Midbrain (tissue), 1 donor: ENCODE data around the gene MANSC1.
A peak's percentile ranks its signal among the peaks of the same experiment; 100 is the strongest.
"Not testable (repeated sequence)": the region's sequence is repeated elsewhere in the genome, so short reads cannot be mapped to it uniquely, and the experiment has no call there.

Experiments used
- DNase-seq: peaks from one replicate; lab custom pipeline; 2025; lab: John Stamatoyannopoulos, UW

Gene MANSC1

DNA sequence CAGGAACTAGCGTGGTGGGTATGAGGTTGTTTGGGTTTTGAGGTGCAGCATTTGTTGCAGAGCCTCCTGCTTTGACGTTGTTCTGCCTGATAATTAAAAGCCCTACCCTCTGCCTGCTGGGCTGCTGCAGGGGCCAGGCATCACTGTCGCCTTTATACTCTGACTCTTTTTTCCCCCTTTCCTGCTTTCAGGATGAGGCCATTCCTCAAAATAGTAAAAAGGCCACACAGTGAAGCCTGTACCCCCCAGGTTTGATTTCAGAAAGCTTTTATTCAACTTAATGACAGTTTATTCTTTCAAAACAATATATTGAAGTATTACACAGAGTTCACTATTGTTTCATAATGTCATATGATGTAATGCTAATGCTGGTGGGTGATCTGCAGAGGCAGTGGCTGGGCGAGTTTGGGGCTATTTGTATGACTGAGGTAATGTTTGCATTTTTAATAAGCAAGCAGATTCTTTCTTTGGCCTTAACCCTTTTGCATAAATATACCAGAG, 15.9 kb upstream of the MANSC1 start:
- peak; percentile 45 for DNase-seq

DNA sequence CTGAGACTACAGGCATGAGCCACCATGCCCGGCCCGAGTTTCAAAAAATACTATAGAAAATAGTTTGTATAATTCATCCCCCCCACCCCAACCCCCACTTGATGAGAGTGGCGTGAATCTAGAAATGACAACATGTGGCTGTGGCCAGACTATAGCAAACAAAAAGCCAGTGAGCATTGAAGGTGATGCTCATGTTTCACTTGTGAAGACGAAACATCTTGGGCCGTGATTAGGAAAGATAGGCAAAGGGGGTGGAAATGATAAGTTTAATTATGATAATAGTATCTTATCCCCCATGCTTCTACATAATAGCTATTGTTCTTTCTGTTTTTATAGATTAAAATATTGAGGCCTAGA, 15.4 kb upstream of the MANSC1 start:
- DNase-seq, result no peak

DNA sequence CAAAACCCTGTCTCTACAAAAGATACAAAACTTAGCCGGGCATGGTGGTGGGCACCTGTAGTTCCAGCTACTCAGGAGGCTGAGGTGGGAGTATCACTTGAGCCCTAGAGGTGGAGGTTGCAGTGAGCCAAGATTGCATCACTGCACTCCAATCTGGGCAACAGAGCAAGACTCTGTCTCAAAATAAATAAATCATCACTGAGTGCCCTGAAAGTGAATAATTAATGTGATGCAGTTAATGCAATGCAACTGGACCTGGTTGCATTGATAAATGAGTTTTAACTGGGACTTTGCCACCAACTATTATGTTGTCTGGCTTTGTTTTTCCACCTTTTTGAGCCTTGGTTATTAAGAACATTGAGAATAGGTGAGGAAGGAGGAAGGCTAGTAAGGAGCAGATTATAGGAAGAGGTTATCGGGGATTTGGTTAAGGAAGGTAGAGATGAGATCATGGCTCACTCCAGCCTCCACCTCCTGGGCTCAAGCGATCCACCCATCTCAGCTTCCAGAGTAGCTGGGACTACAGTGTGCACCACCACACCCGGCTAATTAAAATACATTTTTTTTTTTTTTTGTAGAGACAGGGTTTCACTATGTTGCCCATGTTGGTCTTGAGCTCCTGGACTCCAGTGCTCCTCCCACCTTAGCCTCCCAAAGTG, 14.9 kb upstream of the MANSC1 start:
- DNase-seq, result no peak

DNA sequence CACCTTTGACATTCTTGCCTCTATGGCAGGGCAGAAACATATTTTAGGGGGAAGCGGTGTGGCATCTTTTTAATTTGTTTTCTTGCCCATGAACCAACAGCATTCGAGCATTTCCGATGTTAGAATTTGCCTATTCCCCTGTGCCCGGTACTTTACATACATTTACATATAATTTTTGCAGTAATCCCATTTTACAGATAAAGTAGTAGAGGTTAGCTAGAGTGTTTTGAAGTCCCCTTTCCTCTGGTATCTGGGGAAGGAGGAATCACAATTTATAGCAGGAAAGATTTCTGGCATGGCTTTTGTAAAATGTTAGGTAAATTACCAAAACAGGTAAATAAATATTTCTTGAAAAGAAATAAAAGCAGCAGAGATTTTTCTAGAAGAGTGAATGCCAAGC, 8.5 kb upstream of the MANSC1 start:
- DNase-seq, result no peak

DNA sequence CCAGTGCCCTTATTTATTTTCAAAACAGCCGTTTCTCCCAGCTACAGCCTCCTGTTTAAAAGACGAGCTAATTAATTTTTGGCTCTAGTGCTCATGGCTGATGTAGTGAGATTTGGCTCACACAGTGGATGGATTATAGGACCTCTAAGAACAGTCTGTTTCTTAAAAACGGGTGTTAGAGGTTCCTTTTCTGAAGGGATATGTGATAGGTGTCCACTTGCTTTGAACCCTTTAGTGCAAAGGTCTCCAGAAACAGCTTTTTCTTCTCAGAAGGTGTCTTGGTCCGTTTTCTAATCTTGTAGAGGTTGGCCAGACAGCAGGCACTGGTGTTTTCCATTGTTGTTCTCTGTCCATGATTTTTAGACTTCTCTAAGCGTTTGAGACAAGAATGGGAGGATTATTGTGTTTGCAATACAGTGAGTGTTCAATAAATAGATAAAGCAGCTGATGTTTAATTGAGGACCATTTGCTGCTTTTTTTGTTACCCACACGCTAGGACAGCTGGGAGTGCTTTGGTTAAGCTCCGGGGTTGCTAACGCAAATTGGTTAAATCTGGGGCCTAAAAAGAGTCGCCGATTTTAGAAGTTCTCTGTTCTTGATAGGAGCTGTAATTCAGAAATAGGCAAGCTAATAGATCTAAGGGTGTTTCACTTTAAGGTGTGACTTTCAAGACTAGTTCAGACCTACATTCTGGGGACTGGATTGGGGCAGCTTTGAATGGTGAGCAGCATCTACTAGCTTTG, 7.8 kb upstream of the MANSC1 start:
- peak; percentile 73 for DNase-seq

DNA sequence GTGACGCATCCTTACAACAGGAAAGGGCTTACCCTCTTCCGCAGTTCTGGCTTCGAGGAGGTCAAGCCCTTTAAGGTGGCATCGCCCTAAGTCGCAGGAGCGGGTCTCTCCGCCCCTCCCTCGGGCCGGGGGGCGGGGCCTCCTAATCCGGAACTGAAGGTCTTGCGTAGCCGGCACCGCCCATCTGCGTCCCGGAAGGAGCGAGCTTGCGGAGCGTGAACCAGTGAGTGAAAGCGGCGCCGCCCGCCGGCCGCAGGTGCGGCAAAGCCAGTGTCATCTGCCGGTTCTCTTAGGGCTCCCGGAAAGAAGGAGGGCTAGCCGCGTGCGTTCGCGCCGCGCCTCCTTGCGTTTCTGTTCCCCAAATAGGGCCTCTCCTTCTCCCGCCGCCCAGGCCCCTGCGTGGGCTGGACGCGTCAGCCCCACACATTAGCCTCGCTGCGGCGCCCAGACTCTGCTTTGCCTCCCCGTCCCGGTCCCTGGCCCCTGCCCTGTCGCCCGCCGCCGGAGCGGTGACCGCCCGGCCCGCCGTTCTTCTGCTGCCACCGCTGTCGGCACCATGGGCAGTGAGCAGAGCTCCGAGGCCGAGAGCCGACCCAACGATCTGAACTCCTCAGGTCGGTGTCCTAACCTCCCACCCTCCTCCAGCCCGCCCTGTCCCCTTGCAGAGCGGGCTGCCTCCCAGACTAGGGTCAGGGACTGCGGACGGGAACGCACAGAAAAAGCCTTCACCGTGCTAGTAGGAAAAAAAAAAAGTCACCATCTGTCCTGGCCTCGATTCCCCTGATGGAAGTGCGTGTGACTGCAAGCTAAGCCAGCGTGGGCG, 7.1 kb upstream of the MANSC1 start, which contains the start of gene BORCS5:
Gene BORCS5, plus strand, starts transcription at position 183 of the 823 bp plus-strand sequence. Its CDS starts 374 bp downstream, at position 557.
- peak; percentile 98 for DNase-seq

DNA sequence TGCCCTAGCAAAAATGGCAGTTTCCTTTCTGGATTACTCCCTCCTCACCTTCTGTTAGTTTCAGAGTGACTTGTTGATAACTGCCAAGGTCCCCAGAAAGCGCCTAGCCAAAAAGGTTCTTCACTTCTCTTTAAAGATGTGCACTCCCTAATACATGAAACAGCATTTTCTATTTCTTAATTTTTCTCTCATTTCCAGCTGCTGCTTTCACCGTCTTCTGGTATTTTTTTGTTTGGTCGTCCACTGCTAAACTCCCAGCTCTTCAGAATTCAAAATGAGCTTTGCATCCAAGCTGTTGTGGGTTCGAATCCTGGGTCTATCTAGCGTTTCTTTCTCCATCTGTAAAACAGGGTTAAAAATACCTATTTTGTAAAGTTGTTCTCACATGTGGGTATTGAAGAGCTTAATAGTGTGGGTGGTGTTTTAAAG, 6.4 kb upstream of the MANSC1 start:
- DNase-seq, result no peak

DNA sequence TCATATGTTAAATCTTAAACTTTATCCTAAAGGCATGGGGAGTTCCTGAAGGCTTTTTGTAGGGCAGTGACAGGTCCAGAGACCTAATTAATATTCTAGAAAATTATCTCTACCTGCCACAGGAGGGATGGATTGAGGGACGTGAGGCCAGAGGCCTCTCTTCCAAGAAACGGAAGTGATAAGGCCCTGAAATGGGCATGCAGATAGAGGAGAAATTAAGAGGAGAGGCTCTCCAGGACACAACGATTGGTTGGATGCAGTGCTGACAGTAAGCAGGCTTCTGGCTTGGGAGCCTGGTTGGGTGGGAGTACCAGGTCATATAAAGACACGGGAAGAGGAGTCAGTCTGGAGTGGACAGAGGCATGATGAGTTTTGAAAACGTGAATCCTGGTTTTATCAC, 3.8 kb upstream of the MANSC1 start:
- no peak for DNase-seq

DNA sequence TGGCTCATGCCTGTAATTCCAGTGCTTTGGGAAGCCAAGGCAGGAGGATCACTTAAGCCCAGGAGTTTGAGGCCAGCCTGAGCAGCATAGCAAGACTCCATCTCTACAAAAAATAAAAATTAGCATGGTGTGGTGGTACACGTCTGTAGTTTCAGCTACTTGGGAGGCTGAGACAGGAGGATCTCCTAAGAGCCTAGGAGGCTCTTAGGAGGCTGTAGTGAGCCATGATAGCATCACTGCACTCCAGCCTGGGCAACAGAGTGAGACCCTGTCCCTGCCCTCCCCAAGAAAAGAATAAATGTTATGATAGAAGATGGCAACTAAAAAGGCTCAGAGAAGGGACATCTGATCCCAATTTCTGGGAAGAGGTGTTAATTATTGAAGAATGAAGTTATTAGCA, 3.2 kb upstream of the MANSC1 start:
- DNase-seq, result no peak

DNA sequence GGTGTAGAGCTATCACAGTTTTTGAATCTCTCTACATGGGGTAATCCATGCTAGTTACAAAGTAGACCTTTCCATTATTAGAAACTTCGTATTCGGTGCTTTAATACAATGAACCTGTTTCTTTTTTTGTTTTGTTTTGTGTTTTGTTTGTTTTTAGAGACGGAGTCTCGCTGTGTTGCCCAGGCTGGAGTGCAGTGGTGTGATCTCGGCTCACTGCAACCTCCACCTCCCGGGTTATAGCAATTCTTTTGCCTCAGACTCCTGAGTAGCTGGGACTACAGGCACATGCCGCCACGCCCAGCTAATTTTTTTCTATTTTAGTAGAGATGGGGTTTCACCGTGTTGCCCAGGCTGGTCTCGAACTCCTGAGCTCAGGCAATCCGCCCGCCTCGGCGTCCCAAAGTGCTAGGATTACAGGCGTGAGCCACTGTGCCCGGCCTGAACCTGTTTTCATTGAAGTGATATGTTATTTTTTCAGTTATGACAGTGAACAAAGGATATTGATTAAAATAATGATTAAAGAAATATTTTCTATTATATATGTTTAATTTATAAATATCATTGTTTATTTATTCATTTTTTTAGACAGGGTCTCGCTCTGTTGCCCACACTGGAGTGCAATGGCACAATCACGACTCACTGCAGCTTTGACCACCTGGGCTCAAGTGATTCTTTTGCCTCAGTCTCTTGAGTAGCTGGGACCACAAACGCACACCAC, 1.6 kb upstream of the MANSC1 start:
- DNase-seq, result not testable (repeated sequence)

DNA sequence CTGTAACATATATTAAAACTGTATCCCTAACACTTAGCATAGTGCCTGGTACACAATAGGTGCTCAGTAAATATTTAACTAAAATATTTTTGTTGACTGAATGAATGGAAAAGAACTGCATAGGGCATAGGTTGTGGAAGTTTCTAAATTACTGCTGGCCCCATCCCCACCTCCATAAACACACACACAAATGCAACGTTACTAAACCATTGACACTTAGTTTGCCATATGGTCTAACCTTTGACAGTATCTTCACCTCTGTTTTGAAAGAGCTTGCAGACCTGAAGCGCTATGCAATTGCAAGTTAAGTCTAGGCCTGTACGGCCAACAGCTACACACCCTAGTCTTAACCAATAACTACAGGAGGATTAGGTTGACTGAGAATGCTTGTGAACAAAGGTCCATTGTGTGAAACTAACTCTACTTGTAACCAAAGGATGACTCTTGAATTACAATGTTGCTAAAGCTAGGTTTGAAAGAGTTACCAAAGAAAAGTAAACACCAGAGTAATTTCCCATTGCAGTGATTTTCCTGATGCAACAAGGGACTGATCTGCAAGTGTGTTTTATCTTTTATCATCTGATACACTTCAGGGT, 924 bp upstream of the MANSC1 start:
- no peak for DNase-seq

DNA sequence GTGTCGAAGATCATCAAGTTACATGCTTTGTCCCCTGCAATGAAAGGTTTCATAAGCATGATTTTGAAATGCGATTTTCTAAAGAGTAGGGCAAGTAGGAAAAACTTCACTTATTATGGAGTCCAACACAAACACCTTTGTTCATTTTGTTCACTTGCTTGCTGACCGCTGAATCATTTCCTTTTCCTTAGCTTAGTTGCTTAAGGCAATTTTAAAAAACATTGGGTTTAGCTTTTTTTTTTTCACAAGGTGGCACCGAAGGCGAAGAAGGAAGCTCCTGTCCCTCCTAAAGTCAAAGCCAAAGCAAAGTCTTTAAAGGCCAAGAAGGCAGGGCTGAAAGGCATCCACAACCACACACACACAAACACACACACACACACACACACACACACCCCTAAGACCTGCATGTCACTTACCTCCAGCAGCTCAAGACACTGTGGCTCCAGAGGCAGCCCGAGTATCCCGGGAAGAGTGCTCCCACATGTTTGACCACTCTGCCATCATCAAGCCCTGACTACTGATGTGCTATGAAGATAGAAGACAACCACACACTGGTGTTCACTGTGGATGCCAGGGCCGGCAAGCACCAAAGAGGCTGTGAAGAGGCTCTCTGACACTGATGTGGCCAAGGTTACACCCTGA, 11.4 kb downstream of the MANSC1 start:
- DNase-seq, result no peak

DNA sequence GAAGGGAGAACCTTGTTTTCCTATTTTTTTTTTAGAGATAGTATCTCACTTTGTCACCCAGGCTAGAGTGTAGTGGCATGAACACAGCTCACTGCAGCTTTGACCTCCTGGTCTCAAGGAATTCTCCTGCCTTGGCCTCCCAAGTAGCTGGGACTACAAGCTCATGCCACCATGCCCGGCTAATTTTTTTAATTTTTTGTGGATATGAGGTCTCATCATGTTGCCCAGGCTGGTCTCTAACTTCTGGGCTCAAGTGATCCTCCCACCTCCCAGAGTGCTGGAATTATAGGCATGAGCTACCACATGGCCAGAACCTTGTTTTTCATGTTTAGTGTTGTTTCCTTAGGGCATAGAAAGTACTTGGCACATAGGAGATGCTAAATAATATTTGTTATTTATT, 13.5 kb downstream of the MANSC1 start:
- DNase-seq, result no peak

DNA sequence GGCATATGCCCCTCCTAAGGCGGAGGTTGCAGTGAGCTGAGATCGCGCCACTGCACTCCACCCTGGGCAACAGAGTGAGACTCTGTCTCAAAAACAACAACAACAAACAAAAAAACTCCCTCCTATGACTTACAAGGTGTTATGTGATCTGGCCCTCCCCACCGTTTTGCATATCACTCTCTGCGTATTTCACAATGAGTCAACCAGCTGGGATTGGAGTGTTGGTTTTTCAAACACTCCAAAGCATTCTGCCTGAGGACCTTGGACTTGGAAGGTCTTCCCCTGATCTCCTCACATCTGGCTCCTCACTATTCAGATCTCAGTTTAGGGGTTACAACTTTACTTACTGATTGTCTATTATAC, 14.0 kb downstream of the MANSC1 start:
- no peak for DNase-seq

DNA sequence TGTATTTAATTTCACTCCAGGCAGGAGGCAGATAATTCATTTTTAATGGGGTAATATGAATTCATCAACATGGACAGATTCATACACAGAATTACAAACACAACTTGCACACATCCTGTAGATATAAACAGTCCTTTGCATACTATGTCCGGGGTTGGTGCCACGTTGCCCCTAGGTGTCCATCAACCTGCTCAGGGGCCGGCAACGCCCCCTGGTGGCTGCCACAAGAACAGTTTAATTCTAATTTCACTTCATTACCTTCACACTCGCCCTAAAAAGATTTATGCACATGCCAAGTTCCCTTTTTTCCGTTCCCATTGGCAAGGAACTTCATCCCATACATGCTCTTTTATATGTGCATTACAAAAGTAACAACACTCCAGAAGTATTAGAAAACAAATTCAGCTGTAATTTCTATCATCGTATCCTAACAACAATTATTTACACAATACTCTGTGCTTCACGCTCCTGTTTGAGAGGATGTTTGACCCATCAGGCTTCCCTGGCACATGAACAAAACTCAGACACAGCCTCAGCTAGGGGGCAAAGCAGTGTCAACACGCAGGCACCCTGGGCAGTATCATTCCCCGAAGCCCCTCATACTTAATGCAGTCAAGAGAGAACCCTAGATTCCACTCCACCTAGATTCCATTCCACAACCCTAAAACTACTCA, 15.5 kb downstream of the MANSC1 start:
- peak; percentile 60 for DNase-seq

DNA sequence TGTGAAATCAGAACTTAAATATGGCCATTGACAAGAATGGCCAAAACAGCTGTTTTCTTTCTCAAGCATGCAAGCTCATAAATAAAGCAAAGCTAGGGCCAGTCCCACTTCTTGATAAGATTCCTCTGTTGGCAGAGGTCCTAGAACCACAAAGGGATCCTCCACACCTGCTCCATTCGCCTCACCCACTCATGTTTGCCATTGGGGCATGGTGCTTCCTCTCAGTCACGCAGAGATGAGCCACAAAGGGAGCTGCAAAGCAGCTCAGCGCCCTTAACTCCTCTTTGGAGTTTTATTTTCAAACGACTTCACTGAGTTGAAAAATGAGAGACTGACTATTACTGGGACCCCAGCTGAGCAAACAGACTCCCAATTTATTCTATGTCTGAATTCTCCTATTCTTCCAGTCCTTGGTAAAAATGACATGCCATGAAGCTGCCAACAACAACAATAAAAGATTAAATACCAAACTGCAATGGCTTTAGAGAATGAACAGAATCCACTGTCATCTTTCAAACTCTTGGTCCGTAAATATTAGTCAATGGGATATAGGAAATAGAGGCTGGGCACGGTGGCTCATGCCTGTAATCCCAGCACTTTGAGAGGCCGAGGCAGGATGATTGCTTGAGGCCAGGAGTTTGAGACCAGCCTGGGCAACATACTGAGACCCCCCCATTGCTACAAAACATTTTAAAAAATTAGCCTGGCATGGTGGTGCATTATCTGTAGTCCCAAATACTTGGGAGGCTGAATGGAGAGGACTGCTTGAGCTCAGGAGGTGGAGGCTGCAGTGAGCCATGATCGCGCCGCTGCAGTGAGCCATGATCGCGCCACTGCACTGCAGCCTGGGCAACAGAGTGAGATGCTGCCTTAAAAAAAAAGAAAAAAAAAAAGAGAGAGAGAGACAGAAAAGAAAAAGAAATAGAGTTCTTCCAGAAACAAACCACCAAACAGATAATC, 16.4 kb downstream of the MANSC1 start:
- no peak for DNase-seq

DNA sequence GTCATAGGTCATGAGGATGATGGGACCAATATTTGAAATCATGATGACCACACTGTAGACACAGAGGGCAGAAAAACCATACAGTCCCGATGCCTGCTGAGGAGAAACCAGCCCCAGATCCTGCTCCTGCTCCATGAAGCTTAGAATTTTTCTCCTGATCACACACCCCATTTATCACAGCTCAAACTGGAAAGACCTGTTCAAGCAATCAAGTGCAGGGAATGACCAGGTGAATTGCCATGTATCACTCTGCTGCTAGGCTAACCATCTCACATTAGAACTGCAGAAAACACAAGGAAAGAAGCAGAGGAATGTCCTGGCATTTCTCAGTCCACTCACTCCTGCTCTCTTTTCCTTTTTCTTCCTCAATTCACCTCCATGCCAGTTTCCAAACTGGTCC, 18.1 kb downstream of the MANSC1 start:
- no peak for DNase-seq

DNA sequence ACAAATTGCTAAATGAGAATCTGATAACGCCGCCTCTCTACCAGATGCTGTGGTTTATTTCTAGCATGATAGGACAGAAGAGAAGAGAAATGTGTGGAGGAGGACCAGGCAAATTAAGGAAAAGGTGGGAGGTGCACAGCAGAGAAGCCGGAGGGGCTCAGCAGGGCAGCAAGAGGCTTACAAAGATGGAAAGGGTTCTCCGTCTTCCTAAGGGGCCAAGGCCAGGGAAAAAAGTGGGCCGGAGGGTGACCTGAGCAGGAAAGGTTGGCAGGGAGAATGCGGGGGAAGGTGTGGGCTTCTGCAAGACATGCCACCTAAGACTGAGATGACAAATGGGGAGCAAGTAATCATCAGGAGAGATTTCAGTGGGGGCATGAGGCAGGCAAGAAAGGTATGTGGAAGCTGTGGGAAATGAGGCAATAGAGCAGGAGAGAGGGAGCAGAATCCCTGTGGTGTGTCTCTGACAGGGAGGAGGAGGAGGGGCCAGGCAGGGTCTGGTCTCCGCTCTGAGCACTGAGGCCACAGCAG, 18.7 kb downstream of the MANSC1 start:
- DNase-seq, result no peak

DNA sequence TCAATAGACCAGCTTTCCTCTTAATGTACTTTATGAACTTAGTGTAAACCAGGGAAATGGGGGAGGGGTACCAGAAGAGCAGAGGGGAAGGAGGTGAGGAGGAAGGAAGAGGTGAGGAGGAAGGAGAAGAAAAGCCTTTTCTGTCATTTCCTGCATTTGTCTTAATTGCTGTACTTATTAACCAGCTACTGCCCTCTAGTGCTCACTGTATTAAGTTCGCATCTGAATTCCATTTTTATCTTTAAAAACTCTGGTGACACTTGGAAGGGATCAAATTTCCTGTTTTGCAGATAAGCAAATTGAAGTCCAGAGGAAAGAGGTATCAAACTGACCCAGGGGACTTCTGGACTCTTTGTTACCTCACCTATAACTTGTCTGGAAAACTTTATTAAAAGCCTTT, 22.2 kb downstream of the MANSC1 start:
- DNase-seq, result peak; percentile 63
